Stimulated activated CD4-positive, alpha-beta T cell treated with anti-CD3 and anti-CD28 coated beads, Interleukin-1b, Interleukin-23, amount 100 ng/mL, for 48 hours (primary cell): Measurements from ENCODE around the gene INTS6L.

ENCODE experiments used
- DNase-seq: peaks from one replicate; pipeline ENCODE4 v3.0.0-alpha.2; 2020

INTS6L gene, protein sequence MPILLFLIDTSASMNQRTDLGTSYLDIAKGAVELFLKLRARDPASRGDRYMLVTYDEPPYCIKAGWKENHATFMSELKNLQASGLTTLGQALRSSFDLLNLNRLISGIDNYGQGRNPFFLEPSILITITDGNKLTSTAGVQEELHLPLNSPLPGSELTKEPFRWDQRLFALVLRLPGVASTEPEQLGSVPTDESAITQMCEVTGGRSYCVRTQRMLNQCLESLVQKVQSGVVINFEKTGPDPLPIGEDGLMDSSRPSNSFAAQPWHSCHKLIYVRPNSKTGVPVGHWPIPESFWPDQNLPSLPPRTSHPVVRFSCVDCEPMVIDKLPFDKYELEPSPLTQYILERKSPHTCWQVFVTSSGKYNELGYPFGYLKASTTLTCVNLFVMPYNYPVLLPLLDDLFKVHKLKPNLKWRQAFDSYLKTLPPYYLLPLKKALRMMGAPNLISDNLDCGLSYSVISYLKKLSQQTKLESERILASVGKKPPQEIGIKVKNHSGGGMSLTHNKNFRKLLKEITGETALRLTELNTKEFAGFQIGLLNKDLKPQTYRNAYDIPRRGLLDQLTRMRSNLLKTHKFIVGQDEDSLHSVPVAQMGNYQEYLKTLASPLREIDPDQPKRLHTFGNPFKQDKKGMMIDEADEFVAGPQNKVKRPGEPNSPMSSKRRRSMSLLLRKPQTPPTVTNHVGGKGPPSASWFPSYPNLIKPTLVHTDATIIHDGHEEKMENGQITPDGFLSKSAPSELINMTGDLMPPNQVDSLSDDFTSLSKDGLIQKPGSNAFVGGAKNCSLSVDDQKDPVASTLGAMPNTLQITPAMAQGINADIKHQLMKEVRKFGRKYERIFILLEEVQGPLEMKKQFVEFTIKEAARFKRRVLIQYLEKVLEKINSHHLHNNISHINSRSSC

DNA sequence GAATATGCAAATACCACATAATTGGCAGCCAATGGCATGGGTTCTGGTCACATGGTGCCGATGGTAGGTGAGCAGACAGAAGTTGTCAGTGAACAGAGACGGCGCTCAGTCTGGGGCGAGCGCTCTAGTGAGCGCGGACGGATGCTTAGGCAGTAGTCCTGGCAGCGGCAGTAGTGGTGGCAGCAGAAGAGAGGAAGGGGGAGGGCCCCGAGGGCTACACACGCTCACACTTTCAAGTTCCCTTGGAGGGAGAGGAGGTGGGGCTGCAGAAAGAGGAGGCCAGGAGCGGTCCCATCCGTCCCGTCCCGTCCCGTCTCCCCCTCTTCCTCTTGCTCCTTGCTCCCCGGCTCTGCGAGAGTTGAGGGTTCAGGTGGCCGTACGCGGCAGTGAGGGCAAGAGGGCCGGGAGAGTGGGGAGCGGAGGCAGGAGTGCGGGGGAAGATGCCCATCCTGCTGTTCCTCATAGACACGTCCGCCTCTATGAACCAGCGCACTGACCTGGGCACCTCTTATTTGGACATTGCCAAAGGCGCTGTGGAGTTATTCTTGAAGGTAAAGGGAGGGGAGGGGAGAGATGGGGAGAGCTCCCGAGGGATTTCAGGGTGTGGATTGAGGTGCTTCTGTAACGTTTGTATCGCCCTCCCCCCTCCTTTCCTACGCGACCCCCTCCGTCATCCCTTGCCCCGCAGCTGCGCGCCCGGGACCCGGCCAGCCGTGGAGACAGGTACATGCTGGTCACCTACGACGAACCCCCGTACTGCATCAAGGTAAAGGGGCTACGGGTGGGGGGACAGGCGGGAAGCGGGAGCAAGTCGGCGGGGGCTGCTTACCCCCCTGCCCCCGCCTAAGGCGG, at the start of gene INTS6L:
Gene INTS6L (plus strand): TSS at position 108 of the 852 bp plus-strand sequence. CDS start 333 bp downstream, at position 441.
- DNase-seq = peak; percentile 86

DNA sequence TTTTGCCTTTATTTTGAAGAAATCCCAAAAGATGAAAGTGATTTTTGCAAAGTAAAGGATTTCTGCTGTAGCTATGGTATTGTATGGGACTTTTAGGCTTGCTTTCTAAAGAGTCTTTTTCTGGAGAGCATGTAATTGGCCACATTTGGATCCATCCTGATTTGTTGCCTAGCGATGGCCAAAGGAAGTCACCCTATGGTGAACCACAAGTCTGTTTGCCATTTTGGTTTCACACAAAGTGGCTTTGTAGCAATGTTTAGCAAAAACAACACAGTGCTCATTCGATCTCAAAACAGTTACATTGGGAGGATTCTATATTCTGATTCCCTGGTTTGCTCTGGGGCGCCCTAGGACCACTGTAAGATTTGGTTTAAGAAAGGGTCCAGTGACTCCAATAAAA, 44.1 kb upstream of the INTS6L start:
- no peak for DNase-seq

DNA sequence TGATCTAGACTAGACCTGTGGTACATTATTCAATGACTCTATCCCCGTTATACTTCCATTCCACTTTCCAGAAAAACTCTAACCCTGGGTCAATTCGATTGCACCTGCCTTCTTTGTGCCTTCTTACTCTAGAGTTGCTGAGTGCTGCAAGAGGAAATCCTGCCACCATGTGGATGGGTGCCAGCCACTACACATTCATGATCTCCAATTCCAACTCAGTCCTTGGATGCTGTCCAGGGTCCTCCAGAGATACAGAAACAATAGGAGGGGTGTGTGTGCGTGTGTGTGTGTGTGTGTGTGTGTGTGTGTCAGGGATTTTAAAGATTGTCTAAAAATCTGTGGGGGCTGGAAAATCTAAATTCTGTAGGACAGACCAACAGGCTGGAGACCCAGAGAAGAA, 42.9 kb upstream of the INTS6L start:
- DNase-seq = peak; percentile 32

DNA sequence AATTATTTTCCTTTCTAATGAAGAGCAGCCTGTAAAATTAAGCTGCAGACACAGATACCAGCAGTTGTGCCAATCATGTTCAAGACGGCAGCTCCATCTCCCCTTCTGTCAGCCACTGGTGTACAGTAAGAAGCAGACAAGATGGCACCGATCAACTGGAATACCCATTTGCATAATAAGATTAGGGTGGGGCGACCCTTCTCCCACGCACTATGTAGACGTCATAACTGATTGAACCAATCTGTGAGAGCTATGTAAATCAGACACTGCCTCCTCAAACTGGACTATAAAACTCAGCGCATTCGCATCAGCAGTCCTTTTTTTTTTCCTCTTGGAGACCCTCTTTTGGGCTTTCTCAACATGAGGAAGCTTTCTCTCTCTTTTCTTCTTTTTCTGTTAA, 40.4 kb upstream of the INTS6L start:
- DNase-seq = no peak

DNA sequence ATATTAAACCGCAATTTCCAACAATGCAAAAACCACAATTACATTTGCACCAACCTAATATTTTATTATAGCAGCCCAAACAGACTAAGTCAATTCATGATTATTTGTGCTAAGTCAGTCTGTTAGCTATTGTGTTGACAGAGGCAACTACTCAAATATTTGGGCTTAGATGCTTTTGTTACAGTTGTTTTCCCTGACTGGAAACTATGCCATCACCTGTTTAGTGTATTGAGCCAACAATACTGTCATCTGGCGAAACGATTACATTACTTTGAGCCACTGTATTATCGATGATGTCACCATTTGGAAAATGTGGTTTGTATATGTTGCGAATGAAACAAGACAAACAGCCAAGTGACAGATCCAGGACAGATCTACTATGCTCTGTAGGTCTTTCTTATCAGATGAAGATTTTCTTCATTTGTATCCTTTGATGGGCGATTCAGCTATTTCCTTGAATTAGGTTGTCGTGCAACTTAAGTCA, 38.7 kb upstream of the INTS6L start:
- DNase-seq = no peak

DNA sequence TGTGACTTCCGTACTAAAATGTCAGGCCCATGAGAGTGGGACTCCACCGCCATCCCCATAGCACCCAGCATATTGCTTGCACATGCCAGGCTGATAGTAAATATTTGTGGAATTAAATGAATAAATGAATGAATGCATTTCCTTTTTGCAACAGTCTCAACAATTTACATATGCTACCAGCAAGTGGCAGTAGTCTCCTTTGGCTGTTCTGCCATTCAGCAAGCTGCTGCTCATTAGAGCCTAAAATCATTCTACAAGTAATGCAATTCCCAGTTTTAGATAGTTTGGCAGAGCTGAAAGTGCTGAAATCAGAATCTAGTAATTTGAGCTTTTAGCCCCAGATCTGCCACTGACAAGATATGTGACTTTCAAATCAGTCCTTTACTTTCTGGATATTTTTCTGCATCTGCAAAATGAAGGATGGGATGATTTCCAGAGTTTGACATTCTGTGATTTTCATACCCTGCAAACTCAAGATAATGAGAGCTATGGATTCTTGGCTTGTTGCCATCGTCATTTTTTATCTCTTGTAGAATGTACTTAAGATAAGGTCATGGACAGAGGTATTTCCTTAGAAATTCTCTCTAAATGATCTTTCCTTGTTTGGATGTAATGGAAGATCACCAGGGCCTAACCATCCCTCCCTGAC, 35.7 kb upstream of the INTS6L start:
- no peak for DNase-seq

DNA sequence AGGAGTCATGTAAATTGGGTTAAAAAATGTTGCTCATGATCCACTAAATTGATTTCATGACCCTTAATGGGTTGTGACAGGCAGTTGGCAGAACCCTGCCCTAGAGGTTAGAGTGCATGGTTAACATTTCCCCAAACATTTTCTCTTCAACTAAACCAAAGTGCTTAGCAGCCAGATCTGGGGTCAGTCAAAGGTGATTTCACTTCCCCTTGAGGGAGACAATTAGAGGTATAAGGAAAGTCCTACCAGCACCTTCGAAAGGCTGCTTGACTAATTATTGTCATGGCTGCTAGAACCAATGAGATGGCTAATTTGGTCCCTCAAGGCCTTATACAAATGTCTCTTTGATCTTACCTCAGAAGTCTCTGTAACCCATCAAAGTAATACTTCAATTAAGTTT, 30.9 kb upstream of the INTS6L start:
- no peak for DNase-seq

DNA sequence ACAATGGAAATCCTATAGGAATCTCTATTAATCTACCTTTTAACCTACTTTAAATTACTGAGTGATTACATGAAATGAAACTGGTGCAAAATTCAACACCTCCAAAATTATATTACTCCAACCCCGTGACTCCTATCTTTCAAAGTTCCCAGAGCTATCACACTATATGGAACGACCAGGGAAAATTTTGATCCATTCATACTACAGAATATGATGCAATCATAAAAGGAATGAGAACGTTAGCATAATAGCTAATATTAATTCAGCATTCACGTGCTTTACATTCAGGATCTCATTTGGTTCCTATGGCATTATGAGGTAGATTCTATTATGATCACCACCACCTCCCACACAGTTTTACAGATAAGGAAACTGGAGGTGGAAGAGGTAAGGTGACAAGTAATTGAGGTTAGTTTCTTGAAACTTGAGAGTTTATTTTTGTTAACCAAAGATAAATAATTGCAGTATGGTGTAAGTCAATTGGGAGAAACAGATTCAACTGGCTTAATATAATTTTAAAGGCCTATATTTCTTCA, 29.4 kb upstream of the INTS6L start:
- no peak for DNase-seq

DNA sequence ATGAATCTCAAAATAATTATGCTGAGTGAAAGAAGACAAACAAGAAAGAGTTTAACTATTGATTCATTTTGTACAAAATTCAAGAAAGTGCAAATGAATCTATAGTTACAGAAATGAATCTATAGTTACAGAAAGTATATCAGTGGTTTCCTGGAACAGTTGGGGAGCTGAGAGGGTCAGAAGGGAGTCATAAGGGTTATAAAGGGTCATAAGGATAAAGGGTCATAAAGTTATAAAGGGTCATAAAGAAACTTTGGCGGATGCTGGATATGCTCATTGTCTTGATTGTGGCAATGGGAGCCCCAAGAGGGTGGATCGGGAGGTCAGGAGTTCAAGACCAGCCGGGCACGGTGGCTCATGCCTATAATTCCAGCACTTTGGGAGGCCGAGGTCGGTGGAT, 26.0 kb upstream of the INTS6L start:
- no peak for DNase-seq

DNA sequence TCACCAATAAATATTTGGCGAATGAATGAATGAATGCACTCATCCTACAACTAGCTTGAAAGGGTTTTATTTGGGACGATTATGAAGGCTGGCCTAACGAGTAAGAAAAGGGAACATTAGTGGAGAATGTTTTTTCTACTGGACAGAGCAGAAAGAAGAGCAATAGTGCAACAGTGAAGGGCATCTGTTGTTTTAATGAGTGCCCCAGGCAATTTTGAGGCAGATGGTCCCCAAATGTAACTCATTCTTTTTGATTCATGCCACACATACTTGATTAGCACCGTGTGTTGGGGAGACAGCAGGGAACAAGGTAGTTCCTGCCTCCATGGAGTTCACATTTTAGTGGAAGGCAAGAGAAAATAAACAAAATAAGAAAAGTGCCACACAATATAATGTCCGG, 22.7 kb upstream of the INTS6L start:
- no peak for DNase-seq

DNA sequence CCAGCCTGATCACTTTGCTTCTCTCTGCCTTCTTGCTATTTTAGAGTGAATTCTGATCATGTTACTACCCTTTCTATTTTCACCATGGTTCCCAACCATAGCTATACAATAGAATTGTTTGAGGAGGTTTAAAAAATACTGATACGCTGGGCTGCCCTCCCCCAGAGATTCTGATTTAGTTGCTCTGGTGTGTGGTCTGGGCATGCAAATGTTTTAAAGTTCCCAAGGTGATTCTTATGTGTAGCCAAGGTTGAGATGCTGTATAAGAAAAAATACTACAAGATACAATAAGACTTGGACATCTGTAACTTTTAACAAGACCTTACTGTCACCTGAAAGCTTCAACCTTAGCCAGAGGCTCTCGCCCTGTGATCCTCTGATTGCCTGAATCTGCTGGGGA, 22.2 kb upstream of the INTS6L start:
- no peak for DNase-seq

DNA sequence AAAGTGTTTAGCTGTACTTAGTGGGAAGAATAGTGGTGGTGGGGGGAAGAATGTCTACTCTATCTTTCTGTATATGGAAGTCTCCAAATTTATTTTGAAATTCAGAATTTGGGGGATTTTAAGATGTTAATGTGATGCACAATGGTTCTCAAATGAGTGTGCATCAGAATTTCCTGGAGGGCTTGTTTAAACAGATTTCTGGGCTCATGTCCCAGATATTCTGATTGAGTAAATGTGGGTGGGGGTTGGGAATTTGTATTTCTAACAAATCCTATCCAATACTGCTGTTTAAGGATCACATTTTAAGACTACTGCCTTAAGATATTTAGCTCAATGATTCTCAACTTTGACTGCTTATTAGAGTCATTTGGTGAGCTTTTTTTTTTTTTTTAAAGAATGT, 15.1 kb upstream of the INTS6L start:
- DNase-seq = no peak

DNA sequence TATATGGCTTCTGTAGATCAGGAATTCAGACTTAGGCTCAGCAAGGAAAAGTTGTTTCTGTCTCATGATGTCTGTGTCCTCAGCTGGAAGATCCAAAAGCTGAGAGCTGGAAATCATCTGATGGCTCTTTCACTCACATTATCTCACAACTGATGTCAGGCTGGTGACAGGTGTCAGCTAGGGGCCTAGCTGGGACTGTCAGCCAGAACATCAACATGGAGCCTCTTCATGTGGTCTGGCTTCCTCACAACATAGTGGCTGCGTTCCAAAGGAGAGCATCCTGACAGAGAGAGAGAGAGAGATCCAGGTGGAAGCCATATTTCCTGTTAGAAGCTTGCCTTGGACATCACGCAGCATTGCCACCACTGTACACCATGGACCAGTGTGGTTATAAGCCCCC, 10.6 kb upstream of the INTS6L start:
- DNase-seq = no peak

DNA sequence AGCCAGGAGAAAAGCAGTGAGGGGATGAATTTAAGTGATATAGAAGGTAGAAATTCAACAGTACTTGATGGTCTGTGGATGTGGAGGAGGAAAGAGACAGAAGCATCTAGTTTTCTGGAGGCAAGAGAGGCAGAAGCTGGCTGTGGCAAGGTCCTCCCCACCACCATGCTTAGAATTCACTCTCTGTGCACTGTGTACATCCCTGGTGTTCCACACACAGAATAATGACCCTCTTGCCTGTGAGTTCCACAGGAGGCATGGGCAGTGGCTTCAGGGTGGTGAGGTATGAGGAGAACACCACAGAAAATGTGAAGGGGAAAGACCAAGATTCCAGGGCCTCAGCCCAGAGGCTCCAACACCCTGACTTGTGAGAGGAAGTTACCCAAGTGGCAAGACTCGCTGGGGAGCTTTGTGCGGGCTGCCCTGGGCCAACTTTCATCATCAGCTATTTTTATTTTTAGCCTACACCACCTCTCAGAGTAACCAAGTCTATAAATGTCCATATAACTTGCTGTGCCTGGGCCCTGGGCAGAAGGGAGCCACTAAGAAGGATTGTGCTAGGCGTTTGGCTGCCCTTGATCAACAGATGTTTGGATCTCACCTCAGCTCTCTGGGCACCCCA, 7.8 kb upstream of the INTS6L start:
- DNase-seq = no peak

DNA sequence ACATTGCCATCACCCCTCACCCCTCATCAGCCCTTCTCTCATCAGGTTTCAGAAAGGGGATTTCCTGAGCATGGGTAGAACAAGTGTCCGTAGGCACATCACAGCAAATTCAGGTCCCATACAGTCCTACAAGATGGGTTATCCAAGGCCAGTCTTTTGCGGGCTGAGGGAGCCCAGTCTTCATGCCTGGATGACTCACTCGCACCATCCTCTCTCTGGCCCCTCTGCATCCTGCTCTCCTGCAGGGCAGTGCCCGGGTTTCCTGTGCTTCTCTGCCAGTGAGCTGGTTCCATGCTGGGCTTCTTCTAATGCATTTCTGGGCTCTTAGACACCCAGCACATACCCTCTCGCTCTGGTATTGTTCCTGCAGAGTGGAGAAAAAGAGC, 7.3 kb upstream of the INTS6L start:
- no peak for DNase-seq

DNA sequence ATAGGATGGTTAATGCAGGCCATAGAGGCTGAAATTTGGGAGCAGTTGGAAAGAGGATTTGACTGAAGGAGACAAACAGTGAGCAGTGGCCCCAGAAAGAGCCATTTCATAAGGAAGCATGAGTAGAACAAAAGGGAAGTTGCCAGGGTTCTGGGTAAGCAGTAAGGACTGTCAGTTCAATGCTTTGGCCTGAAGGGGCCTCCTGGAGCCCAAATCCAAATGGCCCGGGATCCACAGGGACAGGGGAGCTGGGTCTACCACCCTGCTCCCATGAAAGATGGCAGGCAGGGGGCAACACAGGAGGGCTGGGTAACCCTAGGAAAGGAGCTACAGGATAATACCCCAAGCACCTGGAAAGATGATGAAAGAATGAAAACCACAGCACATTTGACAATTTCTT, 4.1 kb upstream of the INTS6L start:
- no peak for DNase-seq

DNA sequence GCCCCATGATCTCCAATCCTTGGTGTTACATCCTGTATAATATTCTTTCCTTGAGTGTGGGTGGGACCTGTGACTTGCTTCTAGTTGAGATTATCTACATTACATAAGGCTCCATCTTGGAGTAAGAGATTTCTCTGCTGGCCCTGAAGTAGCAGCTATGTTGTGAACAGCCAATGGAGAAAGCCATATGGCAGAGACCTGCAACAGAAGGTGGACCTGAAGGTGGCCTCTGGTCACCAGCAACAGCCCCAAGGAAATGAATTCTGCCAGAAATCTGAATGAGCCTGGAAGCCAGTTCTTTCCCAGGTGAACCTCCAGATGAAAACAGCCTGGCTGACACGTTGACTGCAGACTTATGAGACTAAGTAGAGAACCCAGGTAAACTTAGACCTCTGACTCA, 2.3 kb upstream of the INTS6L start:
- DNase-seq = no peak

DNA sequence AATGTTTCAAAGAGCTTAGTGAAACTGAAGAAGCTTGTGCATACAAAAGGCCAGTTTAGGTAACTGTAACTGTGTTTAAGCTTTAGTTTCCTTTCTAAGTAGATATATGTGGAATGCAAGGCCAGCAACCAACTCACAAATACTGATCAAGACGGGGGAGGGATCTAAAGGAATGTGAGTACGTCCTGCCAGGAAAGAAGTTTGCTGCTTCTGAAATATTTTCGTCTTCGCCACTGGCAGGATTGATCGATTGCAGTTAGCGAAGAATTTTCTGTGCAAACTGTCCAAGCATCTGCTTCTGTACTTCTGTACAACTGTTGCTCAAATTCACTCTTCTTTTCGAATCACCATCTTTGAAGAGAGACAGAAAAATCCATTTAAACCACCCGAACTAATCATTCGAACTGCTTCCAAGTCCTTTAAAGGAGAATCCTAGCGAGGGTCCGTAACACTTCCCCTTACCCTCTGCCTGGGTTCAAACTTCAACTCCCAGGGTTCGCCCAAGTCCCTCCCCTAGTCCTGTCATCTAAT, 373 bp upstream of the INTS6L start:
- DNase-seq = no peak

DNA sequence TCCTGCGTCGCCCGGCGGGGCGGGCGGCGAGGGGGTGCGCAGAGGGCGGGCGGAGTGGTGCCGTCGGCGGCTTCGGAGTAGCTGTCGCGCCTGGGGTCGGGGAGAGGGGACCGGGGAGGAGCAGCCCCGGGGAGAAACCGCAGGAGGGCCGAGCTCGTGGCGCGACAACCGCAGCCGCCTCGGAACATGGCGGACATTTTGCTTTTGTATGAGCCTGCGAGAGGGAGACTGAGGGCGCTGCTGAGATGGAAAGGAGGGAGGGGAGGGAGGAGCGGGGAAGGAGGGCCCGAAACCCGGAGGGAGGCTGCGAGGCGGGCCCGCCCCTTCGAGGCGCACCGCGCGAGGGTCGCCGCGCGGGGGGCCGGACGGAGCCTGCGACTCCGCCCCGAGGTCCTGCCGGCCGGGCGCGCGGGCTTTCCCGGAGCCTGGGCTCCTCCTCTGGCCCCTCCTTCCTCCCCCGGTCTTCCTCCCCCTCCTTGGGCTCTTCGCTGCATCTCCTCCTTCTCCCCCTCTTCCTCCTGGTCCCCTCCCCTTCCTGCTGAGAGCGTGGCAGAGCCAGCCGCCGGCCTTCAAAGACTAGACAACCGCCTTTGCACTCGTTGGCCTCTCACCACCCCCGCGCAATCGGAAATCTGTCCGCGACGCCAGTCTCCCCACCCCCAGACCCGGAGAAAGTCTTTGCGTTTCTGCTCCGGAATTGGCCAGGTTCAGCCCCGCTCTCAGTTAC, 1.1 kb downstream of the INTS6L start:
- DNase-seq = peak; percentile 89

DNA sequence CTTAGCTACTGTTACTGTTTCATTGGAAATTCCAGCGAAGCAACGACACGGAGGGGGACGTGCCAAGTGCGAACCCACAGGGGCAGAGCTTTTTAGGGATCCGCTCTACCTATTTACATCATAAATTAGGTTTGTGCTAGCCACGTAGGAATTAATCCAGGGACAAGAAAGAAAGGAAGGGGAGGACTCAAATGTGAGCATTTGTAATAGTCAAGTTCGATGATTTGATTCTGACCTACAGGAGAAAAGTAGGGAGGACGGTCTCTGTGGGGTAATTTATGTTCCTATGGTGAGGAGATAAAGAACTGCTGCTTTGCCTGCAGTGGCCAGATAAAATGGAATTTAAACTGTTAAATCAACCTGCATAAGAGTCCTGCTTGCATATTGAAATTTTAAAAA, 1.7 kb downstream of the INTS6L start:
- no peak for DNase-seq
